GM13976 (cell line): ENCODE measurements around the gene SLFN13.

Experiments used
- DNase-seq: peaks from one replicate; pipeline ENCODE4 v3.0.0; 2012; ENCODE audit warnings: low spot score
- CTCF ChIP-seq: IDR thresholded peaks from 2 replicates; pipeline ENCODE4 v1.5.1; 2012; ENCODE audit warnings: borderline replicate concordance, mild to moderate bottlenecking; ENCODE audit not compliant: insufficient read depth; ENCODE audit errors: extremely low read depth, missing control alignments, control extremely low read depth
- in situ Hi-C: fragments of 300-500 bp; cut with MboI; formaldehyde crosslinking; loops from one replicate; pipeline ENCODE4 v1.12.0; 2022; ENCODE audit warnings: low sequenced_read_pairs, mixed read lengths, inconsistent platforms; ENCODE audit not compliant: unreplicated experiment

SLFN13 gene

GRCh38 chr17:35390156-35390555 is 58.4 kb downstream of the SLFN13 start:
- in situ Hi-C loops = no loop called here
- TF ChIP-seq CTCF = no peak
- no peak for DNase-seq

GRCh38 chr17:35387496-35387895 is 61.1 kb downstream of the SLFN13 start:
- DNase-seq = no peak
- in situ Hi-C loops = no loop called here
- TF ChIP-seq CTCF = no peak
